ENCODE measurements around the gene CDK6.

GRCh38 chr7:92749327-92749755 is 87.0 kb downstream of the CDK6 start:
- TF ChIP-seq ZBTB40 (IDR thresholded peaks at IDR 0.05) (no peak), ZBTB40 (CRISPR knock-in tag; IDR thresholded peaks at IDR 0.05) (no peak), ELF1 (tag; IDR thresholded peaks at IDR 0.05) (no peak), NCOA4 (IDR thresholded peaks at IDR 0.05; ENCODE audit: partially characterized antibody) (no peak), GABPA (tag; conservative IDR thresholded peaks at IDR 0.05; ENCODE audit: low read depth) (no peak), SPI1 (IDR thresholded peaks at IDR 0.05; ENCODE audit: borderline replicate concordance, low read depth, low read length) (no peak), FOXA3 (CRISPR knock-in tag; conservative IDR thresholded peaks at IDR 0.05 in 1 of 2, IDR thresholded peaks at IDR 0.05 in 1 of 2) (no peak), POLR2A (conservative IDR thresholded peaks at IDR 0.05) (no peak), POU5F1 (IDR thresholded peaks at IDR 0.05; ENCODE audit: borderline replicate concordance, low read depth, low read length, partially characterized antibody) (no peak), CHD1 (IDR thresholded peaks at IDR 0.05; ENCODE audit: low read length) (no peak)

Data from K562 (cell line).